CD8-positive, alpha-beta memory T cell (primary cell): ENCODE measurements around the gene RAB9B. TPM values are rescaled to one million over a fixed set of nuclear protein-coding genes. Genes with fewer than 3 reads are reported as not detected.

ENCODE experiments used
- CTCF ChIA-PET: fragments of 350-600 bp; sonication (Branson Sonifier 250); formaldehyde crosslinking; loops from one replicate; lab custom pipeline; 2021; ENCODE audit warnings: antibody characterized with exemption; lab: Charles Lee
- POLR2A ChIA-PET: fragments of 350-600 bp; sonication (Branson Sonifier 250); formaldehyde crosslinking; loops from one replicate; lab custom pipeline; 2021; ENCODE audit warnings: antibody characterized with exemption; lab: Charles Lee
- DNase-seq, 5 donors: peaks; one replicate each; pipeline versions ENCODE4 v3.0.0 to v3.0.0-alpha.2; 2020 to 2022; ENCODE audit warnings: mixed read lengths in 1 of 5
- H3K27ac ChIP-seq: one replicate; pipeline ENCODE4 v1.7.0; 2013; ENCODE audit warnings: low read depth, mild to moderate bottlenecking, low read length, moderate library complexity
- H3K27me3 ChIP-seq: 2 replicates; pipeline ENCODE4 v1.7.0; 2013; ENCODE audit warnings: low read length, mild to moderate bottlenecking; ENCODE audit not compliant: insufficient read depth, poor library complexity, severe bottlenecking
- H3K36me3 ChIP-seq: 2 replicates; pipeline ENCODE4 v1.7.0; 2013; ENCODE audit warnings: mild to moderate bottlenecking, low read length, moderate library complexity; ENCODE audit not compliant: insufficient read depth
- H3K4me1 ChIP-seq: 2 replicates; pipeline ENCODE4 v1.7.0; 2013; ENCODE audit warnings: mild to moderate bottlenecking, low read length, moderate library complexity; ENCODE audit not compliant: insufficient read depth
- H3K4me3 ChIP-seq: 2 replicates; pipeline ENCODE4 v1.7.0; 2013; ENCODE audit warnings: mild to moderate bottlenecking, low read length
- H3K9me3 ChIP-seq: 2 replicates; pipeline ENCODE4 v1.7.0; 2013; ENCODE audit warnings: mild to moderate bottlenecking, low read length
- H3K27ac Mint-ChIP-seq, 8 donors: one replicate each; pipeline ENCODE4 v1.8.0; 2020 to 2021; ENCODE audit warnings: mixed read lengths in 8 of 8, mild to moderate bottlenecking in 6 of 8, inconsistent platforms in 3 of 8, moderate library complexity in 3 of 8
- H3K27me3 Mint-ChIP-seq, 2 donors: one replicate each; pipeline ENCODE4 v1.8.0; 2020 to 2021; ENCODE audit warnings: mixed read lengths in 2 of 2, mild to moderate bottlenecking in 1 of 2, moderate library complexity in 1 of 2
- H3K36me3 Mint-ChIP-seq, 3 donors: one replicate each; pipeline ENCODE4 v1.8.0; 2020 to 2021; ENCODE audit warnings: mixed read lengths in 3 of 3, inconsistent platforms in 1 of 3, mild to moderate bottlenecking in 1 of 3
- H3K4me1 Mint-ChIP-seq, 3 donors: one replicate each; pipeline ENCODE4 v1.8.0; 2020 to 2021; ENCODE audit warnings: mixed read lengths in 3 of 3, inconsistent platforms in 1 of 3, mild to moderate bottlenecking in 1 of 3
- H3K4me3 Mint-ChIP-seq, 7 donors: one replicate each; pipeline ENCODE4 v1.8.0; 2020 to 2021; ENCODE audit warnings: mixed read lengths in 7 of 7, mild to moderate bottlenecking in 6 of 7, moderate library complexity in 4 of 7, inconsistent platforms in 2 of 7
- H3K9me3 Mint-ChIP-seq, 5 donors: one replicate each; pipeline ENCODE4 v1.8.0; 2020 to 2022; ENCODE audit warnings: mixed read lengths in 5 of 5, mild to moderate bottlenecking in 3 of 5, moderate library complexity in 2 of 5, inconsistent platforms in 1 of 5
- polyA plus RNA-seq: library from polyadenylated mRNA; unstranded; fragments of 300-500 nt; fragmentation: Illumina TruSeq; gene quantifications from one replicate; pipeline ENCODE4 v1.2.3, GENCODE V29; 2021
- total RNA-seq, 2 experiments: library from RNA; stranded (reverse); gene quantifications; one replicate each; pipeline ENCODE4 v1.2.3, GENCODE V29; 2021

Gene RAB9B
- total and polyA plus RNA-seq, 3 experiments from 2014 or later, result 0.22 to 0.44 (median 0.35) TPM

DNA sequence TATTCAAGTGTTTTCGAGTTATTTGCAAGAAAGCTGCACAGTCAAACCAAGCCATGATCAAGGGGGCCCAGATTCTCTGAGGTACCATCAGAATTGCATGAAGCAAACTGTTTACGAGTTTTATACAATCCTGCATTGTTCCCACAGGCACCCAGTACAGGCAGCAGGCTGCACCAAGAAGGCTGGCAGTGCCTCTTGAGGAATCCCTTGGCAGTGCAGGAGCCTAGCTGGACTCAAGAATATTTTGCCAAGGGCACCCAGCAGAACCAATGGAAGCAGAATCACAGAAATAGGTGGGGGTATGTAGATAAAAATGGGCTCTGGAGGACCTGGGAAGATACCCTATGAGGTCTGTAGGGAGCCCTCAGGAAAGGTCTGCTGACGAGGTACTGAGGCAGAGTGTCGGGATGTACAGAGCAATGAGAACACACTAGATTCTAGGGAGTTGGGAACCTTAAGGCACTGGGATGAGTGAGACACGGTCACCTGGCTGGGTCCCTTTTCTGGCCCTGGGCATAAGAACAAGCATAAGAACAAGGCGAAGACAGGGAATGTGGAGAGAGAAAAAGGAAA lies 57.9 kb downstream of the RAB9B start:
- Mint-ChIP-seq H3K27ac (peak overlapping the region in 1 of 8 donors; percentile 74), H3K4me1 (no peaks in the 10 kb centered on the region), H3K27me3 (peaks cover 1 to 24% of the 10 kb centered on the region in 2 donors), H3K36me3 (no peaks in the 10 kb centered on the region), H3K4me3 (no peak overlapping the region), H3K9me3 (no peaks in the 10 kb centered on the region)
- Histone ChIP-seq H3K27ac (no peak overlapping the region), H3K4me3 (no peak overlapping the region), H3K9me3 (no peaks in the 10 kb centered on the region), H3K36me3 (no peaks in the 10 kb centered on the region), H3K4me1 (no peaks in the 10 kb centered on the region), H3K27me3 (no peaks in the 10 kb centered on the region)
- ChIA-PET CTCF (no interaction called here), POLR2A (no interaction called here)
- DNase-seq, result no peak

DNA sequence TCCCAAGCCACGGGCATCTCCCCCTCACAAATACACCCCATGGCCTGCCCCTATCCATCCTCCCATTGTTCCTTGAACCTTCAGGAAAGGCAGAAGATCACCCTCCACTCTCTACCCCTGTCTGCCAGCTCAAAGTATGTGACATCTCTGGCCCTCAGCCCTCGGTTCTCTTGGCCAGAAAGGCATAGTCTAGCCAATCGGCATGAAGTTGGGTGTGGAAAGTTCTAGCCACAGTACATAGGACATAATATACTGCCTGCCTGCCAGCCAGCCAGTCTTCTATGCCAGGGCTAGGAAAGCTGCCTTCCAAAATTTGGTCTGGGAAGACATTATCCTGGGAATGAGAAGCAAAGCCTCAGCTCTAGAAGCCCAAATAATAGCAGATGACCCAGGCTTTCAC lies 58.6 kb downstream of the RAB9B start:
- Histone ChIP-seq H3K9me3 (no peaks in the 10 kb centered on the region), H3K36me3 (no peaks in the 10 kb centered on the region), H3K4me1 (no peaks in the 10 kb centered on the region), H3K4me3 (no peak overlapping the region), H3K27me3 (no peaks in the 10 kb centered on the region), H3K27ac (no peak overlapping the region)
- H3K4me1 Mint-ChIP-seq, result no peaks in the 10 kb centered on the region
- H3K27me3 Mint-ChIP-seq, result peaks cover 1 to 20% of the 10 kb centered on the region in 2 donors
- no peaks in the 10 kb centered on the region for H3K9me3 Mint-ChIP-seq
- DNase-seq, result no peak
- CTCF ChIA-PET, result no interaction called here
- no peak overlapping the region for H3K27ac Mint-ChIP-seq
- H3K36me3 Mint-ChIP-seq, result no peaks in the 10 kb centered on the region
- H3K4me3 Mint-ChIP-seq, result no peak overlapping the region
- POLR2A ChIA-PET, result no interaction called here

Other genes with a start within 250 kb of the RAB9B start
- 10 to 100 TPM; 10.4 to 11.2 TPM for gene TCEAL4, start 246.7 kb downstream of the RAB9B start, total RNA-seq
- gene TCEAL4, start 246.7 kb downstream of the RAB9B start, polyA plus RNA-seq, result 19.7 TPM
- gene TCEAL3, start 224.3 kb downstream of the RAB9B start, total RNA-seq, result 1 to 10 TPM; 3.9 to 4.3 TPM
- 13.1 TPM for gene TCEAL3, start 224.3 kb downstream of the RAB9B start, polyA plus RNA-seq
- 10 to 100 TPM in 1 of 2 experiments, 1 to 10 TPM in 1; 7.9 to 10.3 TPM for gene TCEAL1, start 203.3 kb downstream of the RAB9B start, total RNA-seq
- 19.7 TPM for gene TCEAL1, start 203.3 kb downstream of the RAB9B start, polyA plus RNA-seq
- gene MORF4L2, start 145.6 kb downstream of the RAB9B start, total RNA-seq, result 100 to 1,000 TPM; 198 to 202 TPM
- 80.8 TPM for gene MORF4L2, start 145.6 kb downstream of the RAB9B start, polyA plus RNA-seq
- not detected for gene TMEM31, start 121.3 kb downstream of the RAB9B start, total RNA-seq
- gene TMEM31, start 121.3 kb downstream of the RAB9B start, polyA plus RNA-seq, result not detected
- gene PLP1, start 55.4 kb downstream of the RAB9B start, total RNA-seq, result not detected
- gene PLP1, start 55.4 kb downstream of the RAB9B start, polyA plus RNA-seq, result not detected
- gene TMSB15B, start 130.4 kb upstream of the RAB9B start, total RNA-seq, result 1 to 10 TPM; 6.2 to 6.7 TPM
- gene TMSB15B, start 130.4 kb upstream of the RAB9B start, polyA plus RNA-seq, result 4.9 TPM
- not detected for gene H2BW1, start 181.5 kb upstream of the RAB9B start, total RNA-seq
- gene H2BW1, start 181.5 kb upstream of the RAB9B start, polyA plus RNA-seq, result not detected
- not detected for gene H2BW2, start 207.7 kb upstream of the RAB9B start, total RNA-seq
- gene H2BW2, start 207.7 kb upstream of the RAB9B start, polyA plus RNA-seq, result not detected
- gene TMSB15C, start 244.0 kb upstream of the RAB9B start, total RNA-seq, result 1 to 10 TPM; 2.1 to 3.3 TPM
- gene TMSB15C, start 244.0 kb upstream of the RAB9B start, polyA plus RNA-seq, result 0.93 TPM